GM21825 (cell line): ENCODE results near the gene TNS3.

ENCODE experiments used
- ATAC-seq: cut with Tn5 transposase; IDR thresholded peaks from one replicate; pipeline ENCODE4 v1.9.1; 2021; ENCODE audit warnings: mild to moderate bottlenecking, moderate library complexity; ENCODE audit not compliant: unreplicated experiment

TNS3 gene

GRCh38 chr7:47582764-47583738 lies 1.1 kb upstream of the TNS3 start:
- no peak for ATAC-seq

DNA sequence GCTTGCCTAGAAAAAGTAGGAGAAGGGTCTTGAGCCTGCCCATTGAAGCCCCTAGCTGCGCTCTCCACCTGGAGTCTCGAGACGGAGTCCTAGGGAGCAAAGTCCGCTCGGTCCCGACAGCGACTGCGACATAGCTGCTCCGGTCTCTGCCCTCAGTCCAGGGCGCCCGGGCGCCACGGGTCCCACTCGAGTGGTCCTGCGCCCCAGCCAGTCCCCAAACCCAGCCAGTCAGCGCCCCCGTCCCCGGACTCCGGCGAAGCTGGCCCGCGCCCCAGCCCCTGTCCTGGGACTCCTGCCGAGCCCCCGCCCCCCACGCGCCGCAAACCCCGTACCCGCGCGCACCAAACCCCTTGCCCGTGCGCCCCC lies 490 bp downstream of the TNS3 start:
- ATAC-seq, result no peak

DNA sequence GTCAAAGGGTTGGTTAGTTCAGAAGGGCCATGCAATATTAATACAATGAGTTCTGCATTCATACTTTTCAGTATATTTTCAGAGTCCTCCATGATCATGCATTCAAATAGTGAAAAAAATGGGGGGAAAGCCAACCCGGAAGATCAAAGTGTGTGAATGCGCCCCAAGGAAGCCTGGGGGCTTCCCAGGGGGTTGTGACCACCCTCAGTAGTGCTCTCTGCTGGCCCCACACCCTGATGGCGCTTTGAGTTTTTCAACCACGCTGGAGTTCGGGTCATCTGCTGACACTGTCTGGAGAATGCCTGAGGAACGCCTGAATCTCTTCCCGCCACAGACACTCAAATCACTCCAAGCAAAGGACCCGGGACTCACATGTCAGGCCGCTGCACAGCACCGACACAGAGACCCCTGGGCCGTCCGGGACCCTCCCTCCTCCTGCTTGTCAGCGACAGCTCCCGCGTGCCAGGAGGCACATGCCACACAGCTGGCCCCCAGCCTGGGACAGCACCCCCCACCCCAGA lies 1.0 kb downstream of the TNS3 start:
- no peak for ATAC-seq

DNA sequence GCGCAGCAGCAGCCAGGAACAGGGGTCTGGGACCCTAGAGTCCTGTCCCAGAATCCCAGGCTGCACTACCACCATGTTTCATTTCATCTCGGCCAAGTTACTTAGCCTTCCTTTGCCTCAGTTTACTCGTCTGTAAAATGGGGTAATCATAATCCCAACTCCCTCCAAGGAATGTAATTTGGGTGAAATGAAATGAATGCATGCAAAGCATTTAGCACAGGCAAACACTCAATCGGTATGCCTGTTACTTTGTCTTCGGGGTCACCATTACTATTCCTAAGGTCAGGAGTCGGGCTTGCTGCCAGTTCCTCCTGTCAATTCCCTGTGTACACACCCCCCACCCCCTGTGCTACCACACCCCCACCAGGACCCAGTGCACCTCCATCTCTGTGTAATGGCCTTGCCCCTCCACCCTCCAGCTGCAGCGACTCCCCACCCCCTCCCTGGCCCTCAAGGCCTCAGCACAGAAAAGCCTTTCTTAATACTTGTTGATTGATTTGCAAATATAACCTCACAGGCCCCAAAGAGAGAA lies 1.7 kb downstream of the TNS3 start:
- no peak for ATAC-seq

- no peak for ATAC-seq
Observed at GRCh38 chr7:47579458-47579857, 2.5 kb downstream of the TNS3 start.

GRCh38 chr7:47578579-47579270 lies 3.2 kb downstream of the TNS3 start:
- ATAC-seq, result no peak

- no peak for ATAC-seq
Observed at GRCh38 chr7:47577321-47577919, 4.5 kb downstream of the TNS3 start.

GRCh38 chr7:47576866-47577306 lies 5.0 kb downstream of the TNS3 start:
- ATAC-seq, result no peak

GRCh38 chr7:47576031-47576865 lies 5.7 kb downstream of the TNS3 start:
- no peak for ATAC-seq

DNA sequence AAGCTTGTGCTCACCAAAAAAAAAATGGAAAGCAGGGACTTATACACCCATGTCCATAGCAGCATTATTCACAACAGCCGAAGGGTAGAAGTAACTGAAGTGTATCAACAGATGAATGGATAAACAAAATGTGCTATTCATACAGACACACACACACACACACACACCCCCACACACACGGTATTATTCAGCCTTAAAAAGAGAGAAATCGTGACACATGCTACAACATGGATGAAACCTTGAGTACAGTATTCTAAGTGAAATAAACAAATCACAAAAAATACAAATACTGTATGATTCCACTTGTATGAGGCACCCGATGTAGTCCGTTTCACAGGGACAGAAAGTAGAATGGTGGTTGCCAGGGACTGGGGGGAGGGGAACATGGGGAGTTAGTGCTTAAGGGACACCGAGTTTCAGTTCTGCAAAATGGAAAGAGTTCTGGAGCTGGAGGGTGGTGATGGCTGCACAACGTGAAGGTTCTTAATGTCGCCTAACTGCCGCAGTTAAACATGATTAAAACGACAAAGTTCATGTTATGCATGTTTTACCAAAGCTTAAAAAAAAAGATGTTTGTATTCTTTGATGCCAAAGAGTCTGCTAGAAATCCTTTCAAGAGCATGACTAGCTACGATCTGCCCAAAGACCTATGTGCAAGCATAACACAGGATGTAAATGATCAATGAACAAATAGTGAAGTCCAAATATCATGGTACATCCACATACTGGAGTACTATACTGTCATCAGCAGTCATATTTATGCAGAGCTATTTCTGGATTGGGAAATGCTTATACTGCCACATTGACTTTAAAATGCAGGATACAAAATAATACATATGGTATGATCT lies 7.2 kb downstream of the TNS3 start:
- peak; percentile 84 for ATAC-seq

DNA sequence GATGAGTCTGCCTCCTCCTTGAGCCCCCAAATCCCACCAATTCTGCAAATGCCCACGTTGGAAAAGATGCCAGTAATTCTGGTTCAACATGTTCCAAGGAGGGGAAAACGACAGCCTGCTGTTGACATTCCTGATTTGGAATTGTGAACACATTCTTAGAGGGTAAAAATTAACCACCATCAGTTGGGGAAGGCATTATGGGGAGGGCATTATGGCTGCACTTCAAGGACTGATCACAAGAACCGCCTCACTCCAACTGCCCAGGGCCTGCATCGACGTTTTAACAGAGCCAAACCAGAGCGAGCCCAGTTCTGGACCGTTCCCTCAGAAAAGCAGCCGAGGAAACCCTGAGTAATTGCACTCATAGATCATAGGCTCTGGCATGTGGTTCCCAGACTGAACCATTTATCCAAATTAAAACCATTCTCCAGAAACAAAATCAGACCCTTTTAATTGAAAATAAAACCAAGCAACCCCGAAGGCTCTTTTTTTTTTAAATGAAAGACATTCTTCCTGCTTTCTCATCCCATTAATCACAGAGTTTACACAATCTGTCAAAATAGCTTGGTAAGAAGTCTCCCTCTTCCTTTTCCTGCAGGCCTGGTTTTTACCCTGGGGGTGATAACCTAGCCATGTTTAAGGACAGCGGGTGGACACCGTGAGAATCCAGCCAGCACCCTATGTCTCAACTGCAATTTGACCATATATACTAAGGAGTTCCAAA lies 8.0 kb downstream of the TNS3 start:
- ATAC-seq, result no peak

DNA sequence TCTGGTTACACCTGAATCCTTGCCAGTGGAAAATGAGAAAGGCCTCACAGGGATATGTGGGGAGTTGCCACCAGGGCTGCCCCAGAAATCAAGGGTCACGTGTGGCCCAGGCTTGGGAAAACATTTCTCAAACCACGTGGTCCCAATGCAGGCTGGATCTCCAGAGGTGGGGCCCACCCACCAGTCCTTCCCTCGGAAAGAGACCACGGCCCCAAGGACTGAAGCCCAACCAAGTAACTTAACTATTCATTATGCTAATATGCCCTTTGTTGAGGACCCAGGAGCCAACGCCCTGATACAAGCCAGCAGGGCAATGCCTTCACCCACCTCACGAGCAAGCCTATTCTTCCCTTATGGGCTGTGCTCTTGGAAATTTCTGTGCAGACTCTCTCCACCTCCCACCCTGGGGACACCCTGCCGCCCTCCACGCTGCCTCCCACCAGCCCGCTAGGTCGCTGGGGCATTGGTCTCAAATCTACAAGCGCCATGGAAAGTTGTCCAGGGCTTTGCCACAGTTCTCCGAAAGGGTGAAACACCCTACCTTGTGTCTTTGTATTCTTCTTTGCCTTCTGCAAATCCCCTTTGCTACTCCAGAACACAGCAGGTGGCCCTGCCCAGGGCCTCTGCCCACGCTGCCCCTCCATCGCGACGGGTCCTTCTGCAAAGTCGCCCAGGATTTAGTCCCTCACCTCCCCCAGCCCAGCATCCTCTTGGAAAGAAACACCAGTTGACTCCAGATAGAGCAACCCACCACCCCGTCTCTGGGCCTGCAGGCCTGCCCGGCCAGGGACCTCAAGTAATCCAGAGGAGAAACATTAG lies 8.8 kb downstream of the TNS3 start:
- no peak for ATAC-seq

DNA sequence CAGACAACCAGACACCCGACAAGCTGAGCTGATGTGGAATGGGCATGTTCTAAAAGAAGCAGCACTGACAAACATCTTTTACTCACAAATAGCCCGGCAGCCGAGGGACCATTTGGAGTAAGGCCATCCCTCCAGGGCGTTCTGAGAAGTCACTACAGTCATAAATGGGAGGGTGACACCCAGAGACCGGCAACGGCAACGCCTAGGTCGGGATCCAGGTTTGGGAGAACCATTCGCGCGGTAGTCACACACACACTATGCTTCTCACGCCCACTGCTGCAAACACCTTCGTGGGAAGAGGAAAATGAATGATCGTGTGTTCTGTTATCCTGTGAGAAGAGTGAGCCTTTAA lies 9.8 kb downstream of the TNS3 start:
- ATAC-seq, result no peak

GRCh38 chr7:47571331-47572093 lies 10.4 kb downstream of the TNS3 start:
- ATAC-seq, result peak; percentile 52

DNA sequence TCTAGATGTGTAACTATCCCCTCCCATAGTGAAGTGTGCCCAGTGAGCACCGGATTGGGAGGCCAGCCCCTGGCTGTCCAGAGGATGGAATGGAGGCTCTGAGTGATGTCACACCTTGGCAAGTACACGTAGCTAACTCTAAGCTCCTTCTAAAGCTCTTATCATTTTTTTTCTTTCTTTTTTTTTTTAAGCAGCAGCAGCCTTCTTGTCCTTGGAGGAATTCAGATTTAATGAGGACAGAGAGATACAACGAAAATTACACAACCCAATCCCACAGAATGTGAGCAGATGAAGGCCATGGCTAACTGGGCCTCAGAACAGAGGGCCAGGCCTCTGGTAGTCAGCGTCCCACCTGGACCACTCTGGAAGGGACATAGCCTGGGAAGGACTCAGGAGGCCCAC lies 11.3 kb downstream of the TNS3 start:
- ATAC-seq, result no peak

DNA sequence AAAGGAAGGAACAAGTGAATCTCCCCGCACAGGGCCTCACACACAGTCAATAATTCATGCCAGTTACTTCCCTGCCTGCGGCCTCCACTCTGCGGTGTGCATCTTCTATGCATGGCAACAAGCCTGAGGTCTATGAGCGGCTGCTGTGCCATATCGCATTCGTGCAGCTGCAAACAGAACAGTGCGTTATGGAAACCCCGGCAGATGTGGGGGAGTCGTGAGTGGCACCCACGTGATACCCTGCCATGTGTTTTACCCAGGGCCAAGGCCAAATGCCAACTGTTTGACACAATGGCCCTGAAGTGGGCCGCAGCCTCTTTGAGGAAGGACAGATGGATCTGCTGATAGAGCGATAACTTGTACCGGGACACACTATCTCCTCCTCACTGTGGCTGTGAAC lies 13.4 kb downstream of the TNS3 start:
- no peak for ATAC-seq

DNA sequence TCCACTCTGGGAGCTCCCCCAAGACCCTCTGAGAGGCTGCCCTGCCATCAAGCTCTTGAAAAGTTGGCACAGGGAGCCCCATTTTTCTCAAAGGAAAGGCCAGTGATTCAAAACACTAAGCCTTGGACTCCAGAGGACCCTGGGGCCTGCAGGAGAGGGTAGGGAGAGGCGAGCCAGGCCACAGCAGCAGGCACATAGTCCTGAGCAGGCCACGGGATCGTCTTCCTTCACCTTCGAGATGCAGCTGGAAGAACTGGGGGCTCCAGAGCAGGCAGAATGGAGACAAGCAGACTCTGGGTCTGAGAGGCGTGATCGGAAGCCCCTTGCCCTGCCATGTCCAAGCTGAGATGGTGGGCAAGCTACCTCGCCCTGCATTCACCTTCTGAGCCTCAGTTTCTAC lies 13.9 kb downstream of the TNS3 start:
- ATAC-seq, result no peak
